Tibial nerve (tissue), 4 donors: Measurements from ENCODE around the gene CCNH. TPM values are rescaled to one million over a fixed set of nuclear protein-coding genes. Genes with fewer than 3 reads are reported as not detected.

ENCODE experiments used
- DNase-seq, 2 donors: peaks; one replicate each; pipeline ENCODE4 v3.0.0-alpha.2; 2019; ENCODE audit warnings: low spot score in 2 of 2
- H3K27ac ChIP-seq, 4 donors: fragments of 200-600 bp; sonication (generic) in 3 of 4; one replicate each; pipeline ENCODE4 v1.5.1; 2017 to 2019; ENCODE audit warnings: mild to moderate bottlenecking in 1 of 4
- H3K27me3 ChIP-seq, 2 donors: fragments of 200-600 bp; sonication (generic) in 1 of 2; one replicate each; pipeline versions ENCODE4 v1.5.1 to v1.6.0; 2017 to 2019
- H3K36me3 ChIP-seq, 3 donors: fragments of 200-600 bp; sonication (generic); one replicate each; pipeline ENCODE4 v1.5.1; 2018 to 2019
- H3K4me1 ChIP-seq, 4 donors: fragments of 200-600 bp; sonication (generic) in 3 of 4; one replicate each; pipeline ENCODE4 v1.5.1; 2017 to 2019
- H3K4me3 ChIP-seq, 4 donors: fragments of 200-600 bp; sonication (generic) in 3 of 4; one replicate each; pipeline ENCODE4 v1.5.1; 2017 to 2019; ENCODE audit warnings: mild to moderate bottlenecking in 1 of 4, moderate library complexity in 1 of 4
- H3K9me3 ChIP-seq, 4 donors: fragments of 200-600 bp; sonication (generic) in 3 of 4; one replicate each; pipeline ENCODE4 v1.5.1; 2017 to 2019
- CTCF ChIP-seq, 5 experiments: fragments of 200-600 bp in 3 of 5; fragments of 450-650 bp in 2 of 5; sonication (generic) in 3 of 5; IDR thresholded peaks; one replicate each; pipeline ENCODE4 v1.5.1; 2016 to 2019; ENCODE audit warnings: antibody characterized with exemption in 5 of 5, mild to moderate bottlenecking in 3 of 5, moderate library complexity in 2 of 5
- EP300 ChIP-seq, 2 donors: sonication (generic); formaldehyde crosslinking; IDR thresholded peaks; one replicate each; pipeline ENCODE4 v1.6.1; 2017; ENCODE audit warnings: antibody characterized with exemption in 2 of 2, mild to moderate bottlenecking in 1 of 2
- POLR2A ChIP-seq, 2 donors: fragments of 450-650 bp; IDR thresholded peaks; one replicate each; pipeline ENCODE4 v1.6.1; 2017; ENCODE audit warnings: antibody characterized with exemption in 2 of 2, mild to moderate bottlenecking in 2 of 2, moderate library complexity in 2 of 2
- WGBS, 2 donors: methylation state at CpG; one replicate each; pipeline ENCODE4 v1.1.5; 2018; 5-methylcytosine and 5-hydroxymethylcytosine counted together
- total RNA-seq, 4 donors: library from RNA; depleted of rRNA; stranded (reverse); fragments of >200 nt; gene quantifications; one replicate each; pipeline ENCODE4 v1.1.0, GENCODE V29; 2016

CCNH gene
- total RNA-seq, 4 donors from 2014 or later = 116 to 183 (median 158) TPM

- no peaks in the 10 kb centered on the region for H3K27me3 ChIP-seq
- H3K9me3 ChIP-seq = no peaks in the 10 kb centered on the region
- TF ChIP-seq EP300 (IDR thresholded peaks at IDR 0.05) (no peak), CTCF (IDR thresholded peaks at IDR 0.05) (no peak), POLR2A (IDR thresholded peaks at IDR 0.05) (no peak)
- peaks cover 0 to 50% (median 10%) of the 10 kb centered on the region in 4 donors for H3K4me1 ChIP-seq
- peak overlapping the region; percentile 66 to 96 (median 88) for H3K4me3 ChIP-seq
- 1% methylated on average over 29 of the region's 29 CpGs for WGBS, 2 donors
- H3K27ac ChIP-seq = peak overlapping the region; percentile 97 to 100 (median 98)
- peak in 1 of 2 donors; percentile 39 for DNase-seq
- H3K36me3 ChIP-seq = peaks cover 0 to 24% (median 0%) of the 10 kb centered on the region in 3 donors
These were observed 629 bp downstream of the CCNH start for GRCh38 chr5:87411973-87412629.

GRCh38 chr5:87411586-87411972 is 1.2 kb downstream of the CCNH start:
- H3K27ac ChIP-seq = peak overlapping the region; percentile 97 to 100 (median 98)
- peak overlapping the region; percentile 66 to 96 (median 88) for H3K4me3 ChIP-seq
- no peaks in the 10 kb centered on the region for H3K27me3 ChIP-seq
- peaks cover 0 to 52% (median 10%) of the 10 kb centered on the region in 4 donors for H3K4me1 ChIP-seq
- peaks cover 0 to 29% (median 0%) of the 10 kb centered on the region in 3 donors for H3K36me3 ChIP-seq
- no peak for TF ChIP-seq CTCF (IDR thresholded peaks at IDR 0.05)
- TF ChIP-seq EP300 (IDR thresholded peaks at IDR 0.05) = no peak
- 11% methylated on average over 5 of the region's 5 CpGs for WGBS, 2 donors
- H3K9me3 ChIP-seq = no peaks in the 10 kb centered on the region
- no peak for DNase-seq

GRCh38 chr5:87410931-87411330 is 1.8 kb downstream of the CCNH start:
- peaks cover 0 to 52% (median 10%) of the 10 kb centered on the region in 4 donors for H3K4me1 ChIP-seq
- TF ChIP-seq CTCF (IDR thresholded peaks at IDR 0.05) = no peak
- no peak for TF ChIP-seq EP300 (IDR thresholded peaks at IDR 0.05)
- TF ChIP-seq POLR2A (IDR thresholded peaks at IDR 0.05) = no peak
- H3K27me3 ChIP-seq = no peaks in the 10 kb centered on the region
- 55 to 64% methylated on average over 1 of the region's 1 CpG for WGBS, 2 donors
- peak overlapping the region in 2 of 4 donors; percentile 98 to 100 for H3K27ac ChIP-seq
- peaks cover 0 to 35% (median 0%) of the 10 kb centered on the region in 3 donors for H3K36me3 ChIP-seq
- H3K4me3 ChIP-seq = peak overlapping the region in 1 of 4 donors; percentile 96
- no peak for DNase-seq
- no peaks in the 10 kb centered on the region for H3K9me3 ChIP-seq

GRCh38 chr5:87408204-87408603 is 4.5 kb downstream of the CCNH start:
- peaks cover 0 to 61% (median 0%) of the 10 kb centered on the region in 3 donors for H3K36me3 ChIP-seq
- no peak overlapping the region for H3K27ac ChIP-seq
- WGBS, 2 donors = 73 to 75% methylated on average over 2 of the region's 2 CpGs
- no peak for TF ChIP-seq CTCF (IDR thresholded peaks at IDR 0.05)
- no peak for TF ChIP-seq POLR2A (IDR thresholded peaks at IDR 0.05)
- no peak for TF ChIP-seq EP300 (IDR thresholded peaks at IDR 0.05)
- H3K9me3 ChIP-seq = no peaks in the 10 kb centered on the region
- no peak overlapping the region for H3K4me3 ChIP-seq
- DNase-seq = no peak
- peaks cover 0 to 45% (median 7%) of the 10 kb centered on the region in 4 donors for H3K4me1 ChIP-seq
- H3K27me3 ChIP-seq = no peaks in the 10 kb centered on the region

GRCh38 chr5:87405472-87406155 is 7.1 kb downstream of the CCNH start:
- peaks cover 0 to 32% (median 2%) of the 10 kb centered on the region in 4 donors for H3K4me1 ChIP-seq
- WGBS, 2 donors = 94% methylated on average over 2 of the region's 2 CpGs
- H3K4me3 ChIP-seq = no peak overlapping the region
- TF ChIP-seq CTCF (IDR thresholded peaks at IDR 0.05) (no peak), EP300 (IDR thresholded peaks at IDR 0.05) (no peak), POLR2A (IDR thresholded peaks at IDR 0.05) (no peak)
- peaks cover 0 to 3% (median 0%) of the 10 kb centered on the region in 4 donors for H3K9me3 ChIP-seq
- no peaks in the 10 kb centered on the region for H3K27me3 ChIP-seq
- DNase-seq = no peak
- peaks cover 8 to 84% (median 8%) of the 10 kb centered on the region in 3 donors for H3K36me3 ChIP-seq
- H3K27ac ChIP-seq = no peak overlapping the region
